GM21528 (cell line): ENCODE data around the gene NUP37.
"Not testable (repeated sequence)": the region's sequence is repeated elsewhere in the genome, so short reads cannot be mapped to it uniquely, and the experiment has no call there.

Experiments used
- ATAC-seq: cut with Tn5 transposase; IDR thresholded peaks from one replicate; pipeline ENCODE4 v1.9.1; 2021; ENCODE audit warnings: mild to moderate bottlenecking, moderate library complexity; ENCODE audit not compliant: unreplicated experiment, low FRiP score

The NUP37 gene

GRCh38 chr12:102119674-102120563, at the start of gene NUP37, which contains the start of gene PARPBP:
Gene NUP37 (minus strand): TSS chr12:102120114. CDS start chr12:102118518, 1,596 bp downstream.
Gene PARPBP (plus strand): TSS chr12:102120183. CDS start chr12:102123889, 3,706 bp downstream.
- peak; percentile 98 for ATAC-seq

- ATAC-seq, result no peak
These were observed 48.1 kb upstream of the NUP37 start for GRCh38 chr12:102167821-102168604.

- no peak for ATAC-seq
These were observed 43.5 kb upstream of the NUP37 start for GRCh38 chr12:102163383-102163782.

- not testable (repeated sequence) for ATAC-seq
These were observed 35.3 kb upstream of the NUP37 start for GRCh38 chr12:102155206-102155605.

- ATAC-seq, result not testable (repeated sequence)
These were observed 27.2 kb upstream of the NUP37 start for GRCh38 chr12:102147062-102147587.

GRCh38 chr12:102144221-102144620, 24.3 kb upstream of the NUP37 start:
- no peak for ATAC-seq

- ATAC-seq, result not testable (repeated sequence)
These were observed 23.0 kb upstream of the NUP37 start for GRCh38 chr12:102142866-102143373.

GRCh38 chr12:102137619-102138018, 17.7 kb upstream of the NUP37 start:
- ATAC-seq, result not testable (repeated sequence)

- not testable (repeated sequence) for ATAC-seq
These were observed 11.5 kb upstream of the NUP37 start for GRCh38 chr12:102131442-102131841.

GRCh38 chr12:102130720-102131119, 10.8 kb upstream of the NUP37 start:
- ATAC-seq, result not testable (repeated sequence)

GRCh38 chr12:102121328-102121727, 1.4 kb upstream of the NUP37 start:
- ATAC-seq, result not testable (repeated sequence)

GRCh38 chr12:102120886-102121285, 972 bp upstream of the NUP37 start:
- ATAC-seq, result no peak

- ATAC-seq, result peak; percentile 6
These were observed 605 bp upstream of the NUP37 start for GRCh38 chr12:102120564-102120873.

GRCh38 chr12:102118874-102119273, 1.0 kb downstream of the NUP37 start:
- no peak for ATAC-seq

GRCh38 chr12:102116392-102116791, 3.5 kb downstream of the NUP37 start:
- no peak for ATAC-seq

- ATAC-seq, result no peak
These were observed 5.7 kb downstream of the NUP37 start for GRCh38 chr12:102114212-102114611.

GRCh38 chr12:102110782-102111181, 9.1 kb downstream of the NUP37 start:
- no peak for ATAC-seq

GRCh38 chr12:102107970-102108369, 11.9 kb downstream of the NUP37 start:
- no peak for ATAC-seq

- ATAC-seq, result no peak
These were observed 13.0 kb downstream of the NUP37 start for GRCh38 chr12:102106905-102107304.

- ATAC-seq, result no peak
These were observed 23.1 kb downstream of the NUP37 start for GRCh38 chr12:102096855-102097254.
